Measurements from ENCODE around the gene PDP2.

GRCh38 chr16:66936889-66937554, 56.7 kb downstream of the PDP2 start:
- TF ChIP-seq CTCF (IDR thresholded peaks at IDR 0.05 in 4 of 5, conservative IDR thresholded peaks at IDR 0.05 in 1 of 5) = no peak
- no peak for TF ChIP-seq POLR2A (IDR thresholded peaks at IDR 0.05)
